Gastroesophageal sphincter (tissue), 4 donors: Measurements from ENCODE around the gene DHDDS. TPM values are rescaled to one million over a fixed set of nuclear protein-coding genes. Genes with fewer than 3 reads are reported as not detected.

Experiments used
- ATAC-seq: fragments of 150-250 bp; one replicate; pipeline ENCODE4 v1.9.1; 2016; ENCODE audit warnings: mild to moderate bottlenecking, moderate library complexity
- H3K27ac ChIP-seq, 4 donors: fragments of 200-600 bp; sonication (generic) in 3 of 4; 1 replicate in 3 of 4; 2 replicates in 1 of 4; pipeline ENCODE4 v1.5.1; 2016 to 2019
- H3K27me3 ChIP-seq: fragments of 200-600 bp; sonication (generic); one replicate; pipeline ENCODE4 v1.5.1; 2019
- H3K36me3 ChIP-seq, 2 donors: fragments of 200-600 bp; sonication (generic); one replicate each; pipeline ENCODE4 v1.5.1; 2019; ENCODE audit warnings: control low read depth in 1 of 2
- H3K4me1 ChIP-seq, 3 donors: fragments of 200-600 bp; sonication (generic); 1 replicate in 2 of 3; 2 replicates in 1 of 3; pipeline ENCODE4 v1.5.1; 2016 to 2019; ENCODE audit warnings: control low read depth in 2 of 3
- H3K4me3 ChIP-seq, 2 donors: fragments of 200-600 bp; sonication (generic); one replicate each; pipeline ENCODE4 v1.5.1; 2019; ENCODE audit warnings: mild to moderate bottlenecking in 1 of 2, moderate library complexity in 1 of 2
- H3K9me3 ChIP-seq, 3 donors: fragments of 200-600 bp; sonication (generic); one replicate each; pipeline ENCODE4 v1.5.1; 2017 to 2019; ENCODE audit warnings: control low read depth in 2 of 3
- CTCF ChIP-seq, 4 experiments: fragments of 200-600 bp in 2 of 4; fragments of 450-650 bp in 2 of 4; sonication (generic) in 1 of 4; IDR thresholded peaks; one replicate each; pipeline ENCODE4 v1.5.1; 2017 to 2019; ENCODE audit warnings: antibody characterized with exemption in 4 of 4, mild to moderate bottlenecking in 2 of 4, moderate library complexity in 2 of 4
- EP300 ChIP-seq: sonication (generic); formaldehyde crosslinking; IDR thresholded peaks from one replicate; pipeline ENCODE4 v1.6.1; 2017; ENCODE audit warnings: antibody characterized with exemption, mild to moderate bottlenecking
- POLR2A ChIP-seq, 2 donors: fragments of 450-650 bp; IDR thresholded peaks; one replicate each; pipeline ENCODE4 v1.6.1; 2017; ENCODE audit warnings: antibody characterized with exemption in 2 of 2, mild to moderate bottlenecking in 2 of 2, moderate library complexity in 1 of 2
- POLR2AphosphoS5 ChIP-seq: sonication (generic); formaldehyde crosslinking; IDR thresholded peaks from one replicate; pipeline ENCODE4 v1.6.1; 2017; ENCODE audit warnings: antibody characterized with exemption
- WGBS, 2 donors: methylation state at CpG; one replicate each; pipeline ENCODE4 v1.1.5; 2018; ENCODE audit warnings: low coverage in 1 of 2; 5-methylcytosine and 5-hydroxymethylcytosine counted together
- total RNA-seq, 4 donors: library from RNA; depleted of rRNA; stranded (reverse); fragments of >200 nt; gene quantifications; one replicate each; pipeline ENCODE4 v1.1.0, GENCODE V29; 2016

The DHDDS gene
- total RNA-seq, 4 donors from 2014 or later, result 23.6 to 36.4 (median 31.7) TPM

DNA sequence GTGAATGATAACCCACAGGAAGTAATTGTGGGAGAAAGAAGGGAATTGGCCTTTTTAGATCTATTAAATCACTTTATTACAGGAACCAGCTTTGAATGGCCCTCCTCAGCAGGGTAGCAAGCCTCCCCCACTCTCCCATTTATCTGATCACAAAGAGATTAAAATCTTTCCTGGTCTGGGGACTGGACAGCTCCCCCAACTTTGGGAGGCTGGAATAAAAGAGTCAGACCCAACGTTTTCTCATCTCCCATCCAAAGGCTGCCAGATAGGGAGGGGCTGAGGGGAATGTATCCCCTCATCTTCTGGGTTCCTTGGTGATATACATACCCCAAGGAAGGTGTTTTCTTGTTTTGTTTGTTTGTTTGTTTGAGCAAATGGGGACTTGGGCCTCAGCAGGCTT is 19.1 kb upstream of the DHDDS start:
- Histone ChIP-seq H3K27ac (no peak overlapping the region), H3K36me3 (no peaks in the 10 kb centered on the region), H3K27me3 (peaks cover 87% of the 10 kb centered on the region), H3K9me3 (peaks cover 0 to 4% (median 0%) of the 10 kb centered on the region in 3 donors), H3K4me1 (no peaks in the 10 kb centered on the region), H3K4me3 (no peak overlapping the region)
- no peak for ATAC-seq
- TF ChIP-seq POLR2AphosphoS5 (no peak), EP300 (no peak), CTCF (IDR thresholded peaks at IDR 0.05) (no peak), POLR2A (IDR thresholded peaks at IDR 0.05) (no peak)
- 0% methylated on average over 1 of the region's 1 CpG for WGBS, 2 donors

DNA sequence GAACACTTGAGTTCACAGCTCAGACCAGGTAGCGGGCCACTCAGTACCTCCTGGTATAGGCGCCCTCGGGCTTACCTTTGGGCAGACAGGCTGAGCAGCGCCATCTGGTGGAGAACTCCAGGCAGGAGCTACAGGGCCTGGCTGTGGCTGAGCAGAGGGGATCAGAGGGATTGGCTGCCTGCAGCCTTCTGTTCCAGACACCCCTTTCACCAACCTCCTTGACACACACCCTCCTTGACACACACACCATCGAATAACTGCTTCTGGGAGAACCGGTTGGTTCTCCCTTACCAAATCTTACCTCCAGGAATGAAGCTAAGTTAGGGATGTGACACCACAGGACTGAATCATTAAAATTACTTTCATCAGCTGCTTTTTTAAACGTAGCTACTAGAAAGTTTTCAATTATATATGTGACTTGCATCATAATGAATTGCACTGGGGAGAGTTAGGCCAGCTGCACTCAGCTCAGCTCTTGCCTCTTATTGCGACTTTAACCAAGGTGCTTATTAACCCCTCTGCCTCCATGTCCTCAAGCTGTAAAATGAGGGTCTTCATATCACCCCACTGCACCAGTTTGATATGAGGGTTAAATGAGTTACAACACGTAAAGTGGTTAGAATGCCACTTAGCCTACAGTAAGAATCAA is 14.9 kb upstream of the DHDDS start:
- Histone ChIP-seq H3K4me1 (no peaks in the 10 kb centered on the region), H3K27ac (no peak overlapping the region), H3K9me3 (no peaks in the 10 kb centered on the region), H3K27me3 (peaks cover 80% of the 10 kb centered on the region), H3K36me3 (no peaks in the 10 kb centered on the region), H3K4me3 (no peak overlapping the region)
- ATAC-seq, result peak; percentile 28
- TF ChIP-seq CTCF (IDR thresholded peaks at IDR 0.05) (peak in 3 of 4 experiments; percentile 28 to 76 (median 46)), POLR2A (IDR thresholded peaks at IDR 0.05) (no peak)
- WGBS, 2 donors, result 21 to 31% methylated on average over 7 to 9 of the region's 9 CpGs

DNA sequence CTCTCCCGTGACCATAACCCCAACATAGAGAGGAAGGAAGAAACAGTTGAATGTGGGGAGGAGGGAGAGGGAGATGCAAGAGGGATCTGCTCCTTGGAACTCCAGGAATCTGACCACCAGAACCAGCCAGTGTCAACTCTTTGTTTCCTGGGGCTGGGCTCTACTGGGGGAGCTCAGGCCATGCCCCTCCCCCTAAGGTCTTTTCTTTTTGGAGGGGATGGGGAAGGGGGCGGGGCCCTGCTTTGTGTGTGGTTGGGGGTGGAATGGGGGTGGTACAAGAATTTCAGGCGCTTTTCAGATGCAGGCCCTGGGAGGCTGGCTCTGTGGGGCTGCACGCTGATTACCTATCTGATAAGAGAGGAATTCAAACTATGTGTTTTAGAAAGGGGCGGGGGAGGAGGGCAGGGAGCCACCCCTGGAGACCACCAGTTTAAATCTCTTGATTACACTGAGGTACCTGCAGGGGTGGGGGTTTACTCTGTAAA is 13.2 kb upstream of the DHDDS start:
- Histone ChIP-seq H3K27me3 (peaks cover 78% of the 10 kb centered on the region), H3K36me3 (no peaks in the 10 kb centered on the region), H3K4me1 (no peaks in the 10 kb centered on the region), H3K4me3 (no peak overlapping the region), H3K9me3 (no peaks in the 10 kb centered on the region), H3K27ac (no peak overlapping the region)
- ATAC-seq, result no peak
- TF ChIP-seq EP300 (no peak), CTCF (IDR thresholded peaks at IDR 0.05) (no peak), POLR2A (IDR thresholded peaks at IDR 0.05) (no peak), POLR2AphosphoS5 (no peak)
- 10% methylated on average over 1 of the region's 5 CpGs; no CpG with 5 or more reads in 1 of the 2 donors for WGBS, 2 donors

- Histone ChIP-seq H3K9me3 (no peaks in the 10 kb centered on the region), H3K4me1 (no peaks in the 10 kb centered on the region), H3K36me3 (no peaks in the 10 kb centered on the region), H3K4me3 (no peak overlapping the region), H3K27me3 (peaks cover 78% of the 10 kb centered on the region), H3K27ac (no peak overlapping the region)
- no peak for TF ChIP-seq POLR2A (IDR thresholded peaks at IDR 0.05)
- TF ChIP-seq POLR2AphosphoS5, result no peak
- TF ChIP-seq EP300, result no peak
- TF ChIP-seq CTCF (IDR thresholded peaks at IDR 0.05), result no peak
- WGBS, 2 donors, result 69% methylated on average over 2 of the region's 2 CpGs; no CpG with 5 or more reads in 1 of the 2 donors
- no peak for ATAC-seq
These were observed 12.6 kb upstream of the DHDDS start for GRCh38 chr1:26419494-26419893.

GRCh38 chr1:26429721-26430120 is 2.4 kb upstream of the DHDDS start:
- no peak for ATAC-seq
- TF ChIP-seq POLR2AphosphoS5 (no peak), POLR2A (IDR thresholded peaks at IDR 0.05) (no peak), CTCF (IDR thresholded peaks at IDR 0.05) (no peak), EP300 (no peak)
- Histone ChIP-seq H3K4me1 (peaks cover 0 to 30% (median 10%) of the 10 kb centered on the region in 3 donors), H3K4me3 (no peak overlapping the region), H3K27me3 (peaks cover 12% of the 10 kb centered on the region), H3K36me3 (peaks cover 0 to 11% of the 10 kb centered on the region in 2 donors), H3K27ac (no peak overlapping the region), H3K9me3 (no peaks in the 10 kb centered on the region)
- WGBS, 2 donors, result 63 to 85% methylated on average over 1 to 2 of the region's 2 CpGs
